ENCODE data around the gene ARIH2.
A peak's percentile ranks its signal among the peaks of the same experiment; 100 is the strongest.

ARIH2 gene

GRCh38 chr3:48929358-48930035 is 10.9 kb downstream of the ARIH2 start:
- DNase-seq = no peak

GRCh38 chr3:48930590-48930989 is 11.9 kb downstream of the ARIH2 start:
- DNase-seq = no peak

- DNase-seq = no peak
These were observed 13.4 kb downstream of the ARIH2 start for GRCh38 chr3:48931944-48932580.

DNA sequence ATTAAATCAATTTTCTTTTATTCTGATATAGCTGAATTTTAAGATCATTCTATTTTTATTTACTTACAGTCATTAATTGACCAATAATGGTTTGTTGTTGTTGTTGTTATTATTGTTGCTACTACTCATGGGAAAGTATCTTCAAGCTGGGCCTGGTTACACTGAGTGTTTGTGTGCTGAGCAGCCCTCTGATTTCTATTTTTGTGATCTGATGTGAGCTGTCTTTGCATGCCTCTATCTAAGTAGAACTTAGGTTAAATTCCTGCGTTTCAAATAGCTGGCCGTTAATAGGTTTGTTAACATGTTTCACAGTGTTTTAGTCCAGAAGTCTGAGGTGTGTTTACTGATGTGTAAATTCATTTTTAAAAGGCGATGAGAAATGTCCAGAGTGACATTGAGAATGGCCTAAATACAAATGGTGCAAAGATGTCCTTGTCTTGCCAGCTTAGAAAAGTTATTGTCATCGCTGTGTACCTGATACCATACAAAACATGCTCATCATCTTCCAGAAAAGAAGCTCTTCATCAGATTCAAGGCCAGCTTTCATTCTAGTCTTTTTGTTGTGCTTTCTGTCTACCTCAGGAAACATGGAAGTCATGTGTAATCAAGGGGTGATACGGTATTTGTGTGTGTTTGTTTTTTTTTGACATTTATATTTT is 15.8 kb downstream of the ARIH2 start:
- no peak for DNase-seq

- DNase-seq = no peak
These were observed 16.9 kb downstream of the ARIH2 start for GRCh38 chr3:48935530-48935929.

DNA sequence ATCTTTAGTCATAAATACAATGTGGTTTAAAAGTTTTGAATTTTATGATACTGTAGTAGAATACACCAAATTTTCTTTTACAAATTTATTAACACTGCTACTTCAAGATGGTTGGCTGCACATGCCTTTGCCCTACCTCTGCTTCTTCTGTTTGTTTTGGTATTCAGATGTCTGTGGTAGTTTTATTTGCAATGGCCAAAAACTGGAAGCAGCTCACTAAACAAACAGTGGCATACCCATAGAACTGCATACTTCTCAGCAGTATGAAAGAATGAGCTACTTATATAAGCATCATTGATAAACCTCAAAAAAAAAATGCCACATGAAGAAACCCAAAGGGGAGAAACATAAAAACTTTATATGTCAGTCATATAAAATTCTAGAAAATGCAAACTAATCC is 19.5 kb downstream of the ARIH2 start:
- DNase-seq = no peak

GRCh38 chr3:48938689-48939088 is 20.0 kb downstream of the ARIH2 start:
- DNase-seq = no peak

- no peak for DNase-seq
These were observed 26.8 kb downstream of the ARIH2 start for GRCh38 chr3:48945432-48945831.

GRCh38 chr3:48945891-48946549 is 27.4 kb downstream of the ARIH2 start:
- no peak for DNase-seq

DNA sequence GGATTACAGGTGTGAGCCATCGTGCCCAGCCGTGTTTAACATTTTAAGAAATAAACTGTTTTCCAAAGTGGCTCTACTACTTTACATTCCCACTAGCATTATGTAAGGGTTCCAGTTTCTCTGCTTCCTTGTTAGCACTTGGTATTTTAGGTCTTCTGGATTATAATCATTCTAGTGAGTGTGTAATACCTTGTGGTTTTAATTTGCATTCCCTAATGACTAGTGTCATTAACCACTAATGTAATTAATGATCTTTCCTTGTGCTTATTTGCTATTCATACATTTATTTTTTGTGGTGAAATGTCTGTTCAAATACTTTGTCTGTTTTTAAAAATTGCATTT is 30.7 kb downstream of the ARIH2 start:
- DNase-seq = no peak

- no peak for DNase-seq
These were observed 31.4 kb downstream of the ARIH2 start for GRCh38 chr3:48950051-48950450.

- no peak for DNase-seq
These were observed 33.1 kb downstream of the ARIH2 start for GRCh38 chr3:48951764-48952163.

DNA sequence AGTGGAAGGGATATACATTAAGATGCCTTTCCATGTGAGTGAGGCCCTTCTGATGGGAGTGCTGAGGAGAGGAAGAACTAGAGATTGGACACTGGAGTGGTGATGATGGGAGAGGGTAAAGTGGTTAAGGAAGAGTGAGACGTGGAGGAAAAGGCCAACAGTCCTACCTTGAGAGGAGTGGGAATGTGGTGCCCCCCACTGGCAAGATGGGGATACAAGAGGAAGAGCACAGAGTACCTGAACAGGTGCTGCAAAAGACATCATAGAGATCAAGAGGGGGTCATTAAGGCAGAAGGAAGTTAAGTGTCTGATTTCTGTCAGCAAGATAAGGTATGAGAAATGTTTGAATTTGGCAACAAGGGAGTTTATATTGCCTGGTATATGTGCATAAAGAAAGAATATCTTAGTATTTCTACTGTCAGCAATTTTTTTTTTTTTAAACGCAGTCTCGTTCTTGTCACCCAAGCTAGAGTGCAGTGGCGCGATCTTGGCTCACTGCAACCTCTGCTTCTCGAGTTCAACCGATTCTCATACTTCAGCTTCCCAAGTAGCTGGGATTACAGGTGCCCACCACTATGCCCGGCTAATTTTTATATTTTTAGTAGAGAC is 34.0 kb downstream of the ARIH2 start:
- DNase-seq = peak; percentile 66

DNA sequence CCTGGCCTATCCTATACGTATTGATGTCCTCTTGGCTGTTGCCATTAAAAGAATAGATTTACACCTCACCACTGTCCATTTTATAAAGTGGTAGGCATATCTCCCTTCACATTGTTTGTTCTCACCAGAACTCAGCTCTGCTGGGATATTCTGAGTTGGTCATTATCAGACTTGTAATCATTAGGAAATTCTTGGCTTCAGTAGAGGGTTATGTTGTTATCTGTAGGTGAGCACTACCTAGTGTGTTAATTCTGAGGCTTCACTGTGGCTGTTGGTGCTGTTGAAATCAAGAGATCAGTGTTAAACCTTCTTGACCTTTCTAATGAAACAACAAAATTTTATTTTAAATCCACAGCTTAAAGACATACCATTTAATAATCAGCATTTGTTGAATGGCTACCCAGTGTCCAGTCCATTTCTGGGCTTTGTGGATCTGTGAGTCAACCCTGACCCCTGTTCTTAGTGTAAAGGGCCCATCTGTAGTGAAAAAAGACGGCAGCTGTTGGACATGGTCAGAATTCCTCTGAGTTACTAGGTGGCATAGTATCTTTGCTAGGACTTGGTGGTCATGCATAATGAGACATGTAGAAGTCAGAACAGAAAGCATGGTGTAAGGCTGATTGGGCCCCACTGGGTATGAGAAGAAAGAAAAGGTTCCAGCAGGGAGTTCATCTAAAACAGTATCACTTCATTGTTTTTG is 38.5 kb downstream of the ARIH2 start:
- DNase-seq = no peak

DNA sequence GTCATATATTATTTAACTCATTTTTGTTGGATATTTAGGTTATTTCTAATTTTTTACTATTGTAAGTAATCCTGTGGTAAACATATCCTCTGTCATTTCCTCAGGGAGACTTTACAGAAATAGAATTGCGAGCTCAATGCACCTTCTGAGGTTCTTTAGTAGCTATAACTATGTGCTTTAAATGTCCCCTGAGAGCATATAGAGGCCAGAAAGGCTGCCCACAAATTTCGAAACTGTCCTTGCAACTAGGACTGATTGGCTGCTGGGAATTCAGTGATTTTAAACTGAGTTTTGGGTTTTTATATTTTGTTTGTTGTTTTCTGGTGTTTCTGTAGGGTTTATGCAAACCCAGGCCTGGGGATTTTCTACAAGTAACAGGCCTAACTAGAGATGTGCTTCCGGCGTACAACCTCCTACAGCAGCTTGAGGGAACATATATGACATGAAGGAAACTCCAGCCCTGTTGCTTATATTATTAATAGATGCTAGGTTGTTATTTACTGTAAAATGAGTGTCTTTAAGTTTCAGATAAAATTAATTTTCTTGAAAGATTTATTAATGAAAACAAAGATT is 42.3 kb downstream of the ARIH2 start:
- no peak for DNase-seq

DNA sequence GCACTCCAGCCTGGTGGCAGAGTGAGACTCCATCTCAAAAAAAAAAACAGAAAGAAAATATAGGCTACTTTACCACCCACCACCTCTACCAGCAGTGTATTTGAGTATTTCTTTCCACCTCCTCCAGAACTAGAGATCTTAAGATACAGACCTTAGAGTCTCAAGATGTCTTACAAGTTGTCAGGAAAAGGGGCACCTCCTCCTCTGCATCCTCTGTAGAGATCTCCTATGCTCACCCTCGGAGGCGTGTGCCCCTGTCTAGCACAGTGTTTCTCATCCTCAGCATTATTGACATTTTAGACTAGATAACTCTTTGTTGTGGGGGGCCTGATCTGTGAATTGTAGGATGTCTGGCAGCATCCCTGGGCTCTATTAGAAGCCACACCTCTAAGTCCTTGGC is 43.7 kb downstream of the ARIH2 start:
- no peak for DNase-seq

- DNase-seq = no peak
These were observed 44.3 kb downstream of the ARIH2 start for GRCh38 chr3:48962939-48963338.

DNA sequence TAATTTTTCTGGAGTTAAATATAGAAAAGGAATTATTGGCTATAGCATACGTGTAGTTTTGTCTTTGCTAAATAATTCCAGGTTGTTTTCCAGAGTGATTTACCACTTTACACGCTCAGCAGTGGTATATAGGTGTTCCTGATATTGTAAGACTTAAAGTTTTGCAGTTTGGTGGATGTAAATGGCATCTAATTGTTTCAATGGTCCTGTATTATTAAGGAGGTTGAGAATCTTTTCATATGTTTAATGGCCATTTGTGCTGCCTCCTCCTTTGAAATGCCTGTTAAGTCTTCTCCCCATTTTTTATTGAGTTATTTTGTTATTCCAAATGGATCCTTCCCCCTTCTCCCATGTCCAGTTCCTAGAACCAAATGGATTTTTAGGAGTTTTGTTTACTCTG is 44.9 kb downstream of the ARIH2 start:
- no peak for DNase-seq

DNA sequence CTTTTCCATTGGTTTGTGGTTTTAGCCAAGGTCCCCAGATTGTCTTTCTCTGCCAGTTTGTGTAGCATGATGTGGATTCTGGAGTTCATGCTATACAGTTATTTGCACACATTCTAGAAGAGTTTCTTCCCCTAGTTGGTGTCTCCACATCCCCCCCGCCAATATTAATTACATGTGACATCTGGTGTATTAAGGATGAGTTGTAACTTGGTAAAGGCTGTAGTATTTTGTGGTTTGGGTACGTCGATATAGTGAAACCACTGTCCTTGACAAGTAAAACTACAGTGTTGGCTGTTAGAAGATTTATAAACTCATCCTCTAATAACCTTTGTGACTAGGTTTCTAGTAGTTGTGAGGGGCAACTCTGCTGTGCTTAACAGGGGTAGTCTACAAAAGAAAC is 47.7 kb downstream of the ARIH2 start:
- DNase-seq = no peak

DNA sequence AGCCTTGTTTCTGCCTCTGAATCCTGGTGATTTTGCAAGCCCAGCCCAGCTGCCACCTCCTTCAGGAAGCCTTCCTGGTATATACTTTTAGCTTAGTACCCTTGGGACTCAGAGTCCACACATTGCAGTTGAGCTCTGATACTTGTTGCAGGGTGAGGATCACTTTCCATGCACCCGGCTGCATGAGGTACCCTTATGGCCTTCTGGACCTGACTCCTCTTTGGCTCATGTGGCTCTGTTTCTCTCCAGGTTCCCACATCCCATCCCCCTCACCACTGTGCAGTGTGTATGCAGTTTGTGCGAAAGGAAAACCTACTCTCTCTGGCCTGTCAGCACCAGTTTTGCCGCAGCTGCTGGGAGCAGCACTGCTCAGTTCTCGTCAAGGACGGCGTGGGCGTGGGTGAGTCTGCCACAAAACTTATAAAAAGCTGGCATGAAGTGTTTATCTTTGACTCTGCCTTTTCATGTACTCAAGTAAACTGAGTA is 48.3 kb downstream of the ARIH2 start:
- DNase-seq = no peak

DNA sequence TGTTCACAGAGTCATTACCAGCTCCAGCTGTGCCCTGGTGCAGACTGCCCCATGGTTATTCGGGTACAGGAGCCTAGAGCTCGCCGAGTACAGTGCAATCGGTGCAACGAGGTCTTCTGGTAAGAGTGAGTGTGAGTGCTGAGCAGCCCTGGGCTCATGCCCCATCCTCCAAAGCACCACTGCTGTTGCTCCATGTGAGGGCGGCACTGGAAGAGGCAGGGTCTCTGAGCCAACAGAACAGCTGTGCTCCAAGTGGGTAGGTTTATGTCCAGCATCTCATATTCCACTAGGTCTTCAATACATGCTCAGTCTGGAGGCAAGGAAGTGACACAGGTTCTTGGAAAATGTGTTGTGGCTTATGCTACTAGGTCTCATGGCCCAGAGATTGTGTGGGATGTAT is 51.9 kb downstream of the ARIH2 start:
- DNase-seq = no peak

GRCh38 chr3:48974076-48974864 is 55.6 kb downstream of the ARIH2 start:
- DNase-seq = no peak

Measured in CD4-positive, alpha-beta T cell treated with Interleukin-21 for 1 hour (primary cell).